ENCODE data around the gene PPP1R13L.
"Not testable (repeated sequence)": the region's sequence is repeated elsewhere in the genome, so short reads cannot be mapped to it uniquely, and the experiment has no call there.

Gene PPP1R13L

DNA sequence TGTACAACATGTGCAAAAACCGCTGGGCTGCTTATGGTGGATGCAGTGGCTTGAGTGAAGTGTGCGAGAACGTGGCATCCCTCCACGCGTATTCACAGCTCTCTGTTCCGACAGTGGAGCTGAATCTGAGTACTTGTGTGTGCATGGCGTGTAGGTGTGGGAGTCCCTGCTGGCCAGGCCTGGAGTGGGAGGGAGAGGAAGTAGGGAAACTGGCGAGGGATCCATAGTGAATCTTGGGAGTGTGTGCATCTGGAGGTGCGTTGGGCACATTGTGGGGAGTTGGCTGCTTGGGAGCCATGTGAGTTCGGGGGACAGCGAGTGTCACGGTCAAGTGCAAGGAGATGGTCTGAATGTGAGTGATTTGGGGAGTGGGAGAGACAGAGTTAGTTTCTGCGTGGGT lies 62.0 kb downstream of the PPP1R13L start:
- DNase-seq, result no peak

DNA sequence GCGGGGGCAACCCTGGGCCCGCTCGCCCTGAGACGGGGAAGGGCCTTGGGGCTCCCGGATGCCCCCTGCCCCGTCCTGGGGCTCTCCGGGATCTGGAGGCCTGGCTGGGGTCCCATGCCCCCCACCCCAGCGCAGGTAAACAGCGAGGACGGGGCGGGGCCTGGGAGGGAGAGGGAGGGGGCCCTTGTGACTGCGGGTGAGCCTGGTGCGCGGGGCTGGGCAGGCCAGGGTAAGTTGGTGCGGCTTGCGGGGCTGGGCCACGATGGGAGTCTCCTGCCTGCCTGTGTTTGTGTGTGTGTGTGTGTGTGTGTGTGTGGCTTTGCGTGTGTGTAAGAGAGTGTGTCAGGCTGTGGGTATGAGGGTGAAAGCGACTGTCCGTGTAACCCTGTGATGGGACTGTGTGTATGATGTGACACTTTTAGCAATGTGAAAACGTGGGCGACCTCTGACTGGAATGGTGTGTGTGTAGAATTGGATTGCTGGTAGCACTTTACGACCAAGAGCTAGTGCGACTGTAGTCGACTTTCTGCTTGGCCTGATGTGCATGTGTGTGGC lies 63.9 kb downstream of the PPP1R13L start:
- DNase-seq, result no peak

DNA sequence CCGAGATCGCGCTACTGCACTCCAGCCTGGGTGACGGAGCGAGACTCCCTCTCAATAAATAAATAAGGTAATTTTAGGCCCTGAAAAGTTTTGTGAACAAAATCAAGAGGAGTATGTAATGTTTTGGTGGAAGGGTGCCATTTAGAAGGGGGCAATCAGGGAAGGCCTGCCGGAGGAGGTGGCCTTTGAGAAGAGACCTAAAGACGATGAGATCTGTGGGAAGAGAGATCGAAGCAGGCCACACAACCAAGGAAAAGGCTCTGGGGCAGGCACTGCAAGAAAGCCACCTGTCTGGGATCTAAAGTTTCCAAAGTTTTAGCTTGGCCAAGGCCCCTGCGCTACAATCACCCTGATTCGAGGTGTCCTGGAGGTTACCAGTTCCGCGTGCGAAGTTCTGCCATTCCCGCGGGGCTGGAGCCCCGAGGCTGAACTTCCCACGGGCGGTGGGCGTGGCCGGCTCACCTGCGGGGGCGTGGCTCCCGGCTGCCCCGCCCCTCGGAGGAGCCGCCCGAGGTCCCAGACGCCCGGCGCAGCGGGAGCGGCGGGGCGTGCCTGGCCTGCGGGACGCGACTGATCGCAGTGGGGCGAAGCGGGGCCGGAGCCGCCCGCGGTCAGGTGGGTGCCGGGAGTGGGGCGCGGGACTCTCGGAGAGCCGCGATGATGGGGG lies 64.5 kb downstream of the PPP1R13L start, which contains the start of gene KLC3:
TSS of gene KLC3 (plus strand) at position 519 of the 667 bp plus-strand sequence. CDS start 4,792 bp downstream, outside the sequence.
- DNase-seq, result no peak

DNA sequence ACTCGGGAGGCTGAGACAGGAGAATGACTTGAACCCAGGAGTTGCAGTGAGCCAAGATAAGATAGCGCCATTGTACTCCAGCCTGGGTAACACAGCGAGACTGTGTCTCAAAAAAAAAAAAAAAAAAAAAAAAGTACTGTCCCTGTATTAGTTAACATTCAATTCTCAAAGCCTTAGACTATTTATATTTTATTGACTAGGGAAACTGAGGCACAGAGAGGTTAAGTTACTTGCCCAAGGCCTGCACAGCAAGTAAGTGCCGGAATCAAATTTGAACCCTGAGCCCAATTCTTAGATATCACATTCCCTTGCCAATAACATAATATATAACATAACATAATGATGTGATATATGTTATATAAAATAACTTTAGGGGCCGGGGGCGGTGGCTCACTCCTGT lies 65.2 kb downstream of the PPP1R13L start:
- no peak for DNase-seq

DNA sequence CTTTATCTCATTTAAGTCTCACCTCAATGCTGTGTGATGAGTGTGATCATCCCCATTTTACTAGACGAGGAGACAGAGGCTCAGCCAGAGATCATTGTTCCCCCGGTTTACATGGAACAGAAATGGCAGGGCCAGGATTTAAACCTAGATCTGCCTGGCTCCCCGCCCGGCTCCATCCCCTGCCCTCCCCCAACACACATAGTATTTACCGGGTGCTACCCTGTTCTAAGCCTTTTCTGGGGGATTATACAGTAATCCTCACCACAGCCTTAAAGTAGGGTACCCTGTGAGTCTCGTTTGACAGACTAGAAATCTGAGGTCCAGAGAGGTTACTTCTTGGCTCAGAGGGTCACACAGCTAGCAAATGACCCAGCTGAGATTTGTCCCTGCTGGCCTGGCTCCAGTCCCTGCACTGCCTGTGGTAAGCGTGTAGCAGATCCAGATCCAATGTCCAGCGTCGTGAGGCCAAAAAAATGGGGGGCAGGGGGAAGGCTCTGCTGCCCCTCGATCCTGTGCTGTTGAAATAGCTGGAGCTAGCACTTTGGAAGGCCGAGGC lies 68.1 kb downstream of the PPP1R13L start:
- DNase-seq, result no peak

DNA sequence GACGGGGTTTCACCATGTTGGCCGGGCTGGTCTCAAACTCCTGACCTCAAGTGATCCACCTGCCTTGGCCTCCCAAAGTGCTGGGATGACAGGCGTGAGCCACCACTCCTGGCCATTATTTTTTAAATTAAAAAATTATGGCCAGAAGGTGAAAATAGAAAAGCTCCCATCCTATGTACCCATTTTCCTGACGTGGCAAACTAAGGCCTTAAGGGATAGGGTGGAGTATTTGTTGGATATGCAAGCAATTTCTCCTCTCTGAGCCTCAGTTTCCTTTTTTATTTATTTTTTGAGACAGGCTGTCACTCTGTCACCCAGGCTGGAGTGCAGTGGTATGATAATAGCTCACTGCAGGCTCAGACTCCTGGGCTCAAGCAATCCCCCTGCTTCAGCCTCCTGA lies 70.0 kb downstream of the PPP1R13L start:
- not testable (repeated sequence) for DNase-seq

DNA sequence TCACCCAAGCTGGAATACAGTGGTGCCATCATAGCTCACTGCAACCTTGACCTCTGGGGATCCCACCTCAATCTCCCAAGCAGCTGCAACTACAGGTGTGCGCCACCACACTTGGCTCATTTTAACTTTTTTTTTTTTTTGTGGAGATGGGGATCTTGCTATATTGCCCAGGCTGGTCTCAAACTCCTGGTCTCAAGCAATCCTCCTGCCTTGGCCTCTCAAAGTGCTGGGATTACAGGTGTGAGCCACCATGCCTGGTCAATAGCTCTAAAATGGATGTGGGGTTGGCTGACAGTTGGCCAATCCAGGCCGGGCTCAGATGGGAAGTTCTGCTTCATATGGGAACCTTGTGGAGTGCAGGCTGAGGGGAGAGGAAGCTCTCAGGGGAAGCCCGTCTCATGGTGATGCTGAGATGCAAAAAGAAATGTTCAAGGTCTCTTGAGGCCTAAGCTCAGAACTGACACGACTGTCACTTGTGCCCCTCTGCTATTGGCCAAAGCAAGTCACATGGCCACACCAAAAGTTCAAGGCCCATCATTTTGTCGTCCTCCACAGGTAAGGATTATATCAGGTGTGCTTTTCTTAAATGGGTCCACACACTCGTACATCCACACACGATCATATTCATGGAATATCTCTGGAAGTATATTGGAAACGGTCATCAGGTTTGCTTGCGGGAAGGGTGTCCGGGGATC lies 71.1 kb downstream of the PPP1R13L start:
- DNase-seq, result no peak

DNA sequence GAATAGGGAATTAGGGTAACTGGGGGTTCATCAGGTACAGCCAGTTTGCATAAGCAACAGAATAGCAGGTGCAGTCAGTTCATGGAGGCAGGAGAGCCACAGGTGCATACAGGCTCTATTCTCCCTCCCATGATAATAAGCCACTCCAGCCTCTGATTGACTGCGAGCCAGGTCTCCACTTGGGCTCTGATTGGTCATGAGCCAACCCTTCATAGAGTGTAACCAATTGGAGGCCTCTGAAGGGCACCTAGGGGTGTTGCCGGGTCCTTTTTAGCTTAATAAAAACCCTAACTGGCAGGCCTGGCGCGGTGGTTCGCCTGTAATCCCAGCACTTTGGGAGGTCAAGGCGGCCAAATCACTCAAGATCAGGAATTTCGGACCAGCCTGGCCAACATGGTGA lies 73.5 kb downstream of the PPP1R13L start:
- peak; percentile 37 for DNase-seq

Measured in SHP77 treated with DMSO at 0.1 percent for 48 hours (cell line).